Central memory CD8-positive, alpha-beta T cell (primary cell): ENCODE data around the gene MCHR2.
"Not testable (repeated sequence)": the region's sequence is repeated elsewhere in the genome, so short reads cannot be mapped to it uniquely, and the experiment has no call there.

Experiments used
- ATAC-seq: fragments of 150-1000 bp; cut with Tn5 transposase; replicated peaks from 2 replicates; pipeline ENCODE4 v1.10.0; 2022; ENCODE audit warnings: mild to moderate bottlenecking, moderate FRiP score, moderate number of reproducible peaks; ENCODE audit not compliant: poor library complexity, severe bottlenecking; ENCODE audit errors: extremely low read depth
- DNase-seq, 2 donors: peaks; one replicate each; pipeline ENCODE4 v3.0.0; 2021; ENCODE audit warnings: low spot score in 2 of 2
- H3K27ac Mint-ChIP-seq: one replicate; pipeline ENCODE4 v1.8.0; 2022; ENCODE audit warnings: low read depth, mild to moderate bottlenecking, moderate library complexity, mixed read lengths
- H3K27me3 Mint-ChIP-seq: one replicate; pipeline ENCODE4 v1.8.0; 2022; ENCODE audit warnings: mixed read lengths
- H3K36me3 Mint-ChIP-seq: one replicate; pipeline ENCODE4 v1.8.0; 2022; ENCODE audit warnings: mild to moderate bottlenecking, moderate library complexity, mixed read lengths; ENCODE audit not compliant: insufficient read depth
- H3K4me1 Mint-ChIP-seq: one replicate; pipeline ENCODE4 v1.8.0; 2022; ENCODE audit warnings: mixed read lengths
- H3K4me3 Mint-ChIP-seq: one replicate; pipeline ENCODE4 v1.8.0; 2022; ENCODE audit warnings: mild to moderate bottlenecking, moderate library complexity, mixed read lengths
- H3K9me3 Mint-ChIP-seq: one replicate; pipeline ENCODE4 v1.8.0; 2022; ENCODE audit warnings: mixed read lengths

Gene MCHR2

GRCh38 chr6:99993533-99994251 lies at the start of gene MCHR2:
TSS of gene MCHR2 (minus strand) at chr6:99994223. CDS start at chr6:99956147, 38,076 bp downstream.
- no peak for ATAC-seq

GRCh38 chr6:100038546-100038945 lies 44.5 kb upstream of the MCHR2 start:
- ATAC-seq, H3K4me3 Mint-ChIP-seq, H3K4me1 Mint-ChIP-seq, H3K27ac Mint-ChIP-seq, DNase-seq, H3K36me3 Mint-ChIP-seq: not testable (repeated sequence)
- H3K27me3 Mint-ChIP-seq = peaks cover 58% of the 10 kb centered on the region
- H3K9me3 Mint-ChIP-seq = peaks cover 16% of the 10 kb centered on the region

More at GRCh38 chr6:99993533-99994251, at the start of gene MCHR2:
- no peak for DNase-seq
- Mint-ChIP-seq H3K4me1 (no peaks in the 10 kb centered on the region), H3K27me3 (peaks cover 51% of the 10 kb centered on the region), H3K9me3 (no peaks in the 10 kb centered on the region), H3K36me3 (peaks cover 2% of the 10 kb centered on the region), H3K4me3 (no peak within 1 kb of the TSS), H3K27ac (no peak within 1 kb of the TSS)

- Mint-ChIP-seq H3K27me3 (peaks cover 47% of the 10 kb centered on the region), H3K36me3 (no peaks in the 10 kb centered on the region), H3K9me3 (peaks cover 16% of the 10 kb centered on the region), H3K4me1 (peaks cover 5% of the 10 kb centered on the region), H3K27ac (no peak overlapping the region), H3K4me3 (no peak overlapping the region)
- ATAC-seq = no peak
- no peak for DNase-seq
Measured at GRCh38 chr6:100035873-100036653, 42.0 kb upstream of the MCHR2 start.

- Mint-ChIP-seq H3K36me3 (no peaks in the 10 kb centered on the region), H3K4me3 (no peak overlapping the region), H3K27ac (no peak overlapping the region), H3K9me3 (peaks cover 5% of the 10 kb centered on the region), H3K4me1 (no peaks in the 10 kb centered on the region), H3K27me3 (peaks cover 9% of the 10 kb centered on the region)
- DNase-seq (no peak), ATAC-seq (no peak)
Measured at GRCh38 chr6:100023798-100024197, 29.8 kb upstream of the MCHR2 start.

- no peak for DNase-seq
- peaks cover 19% of the 10 kb centered on the region for H3K27me3 Mint-ChIP-seq
- H3K27ac Mint-ChIP-seq = no peak overlapping the region
- no peak for ATAC-seq
- no peaks in the 10 kb centered on the region for H3K4me1 Mint-ChIP-seq
- H3K9me3 Mint-ChIP-seq = peaks cover 3% of the 10 kb centered on the region
- H3K4me3 Mint-ChIP-seq = no peak overlapping the region
- no peaks in the 10 kb centered on the region for H3K36me3 Mint-ChIP-seq
Measured at GRCh38 chr6:100022847-100023246, 28.8 kb upstream of the MCHR2 start.

- H3K36me3 Mint-ChIP-seq = no peaks in the 10 kb centered on the region
- H3K9me3 Mint-ChIP-seq = no peaks in the 10 kb centered on the region
- H3K27ac Mint-ChIP-seq = no peak overlapping the region
- peaks cover 58% of the 10 kb centered on the region for H3K27me3 Mint-ChIP-seq
- DNase-seq = no peak
- H3K4me1 Mint-ChIP-seq = no peaks in the 10 kb centered on the region
- ATAC-seq = no peak
- no peak overlapping the region for H3K4me3 Mint-ChIP-seq
Measured at GRCh38 chr6:100008857-100009256, 14.8 kb upstream of the MCHR2 start.

GRCh38 chr6:100001915-100002388 lies 7.9 kb upstream of the MCHR2 start:
- DNase-seq (no peak), ATAC-seq (peak; percentile 64)
- Mint-ChIP-seq H3K4me3 (no peak overlapping the region), H3K27me3 (peaks cover 59% of the 10 kb centered on the region), H3K27ac (no peak overlapping the region), H3K9me3 (no peaks in the 10 kb centered on the region), H3K36me3 (no peaks in the 10 kb centered on the region), H3K4me1 (no peaks in the 10 kb centered on the region)

GRCh38 chr6:99997141-99997540 lies 3.1 kb upstream of the MCHR2 start:
- DNase-seq = no peak
- ATAC-seq = no peak
- H3K36me3 Mint-ChIP-seq = peaks cover 2% of the 10 kb centered on the region
- peaks cover 56% of the 10 kb centered on the region for H3K27me3 Mint-ChIP-seq
- H3K4me1 Mint-ChIP-seq = no peaks in the 10 kb centered on the region
- H3K27ac Mint-ChIP-seq = no peak overlapping the region
- H3K9me3 Mint-ChIP-seq = no peaks in the 10 kb centered on the region
- H3K4me3 Mint-ChIP-seq = no peak overlapping the region

- no peaks in the 10 kb centered on the region for H3K9me3 Mint-ChIP-seq
- H3K27me3 Mint-ChIP-seq = peaks cover 52% of the 10 kb centered on the region
- no peak overlapping the region for H3K4me3 Mint-ChIP-seq
- H3K36me3 Mint-ChIP-seq = peaks cover 2% of the 10 kb centered on the region
- no peak overlapping the region for H3K27ac Mint-ChIP-seq
- H3K4me1 Mint-ChIP-seq = no peaks in the 10 kb centered on the region
- DNase-seq (no peak), ATAC-seq (no peak)
Measured at GRCh38 chr6:99995916-99996315, 1.9 kb upstream of the MCHR2 start.

GRCh38 chr6:99993146-99993532 lies 884 bp downstream of the MCHR2 start:
- DNase-seq = no peak
- Mint-ChIP-seq H3K4me1 (no peaks in the 10 kb centered on the region), H3K36me3 (peaks cover 2% of the 10 kb centered on the region), H3K27me3 (peaks cover 51% of the 10 kb centered on the region), H3K9me3 (no peaks in the 10 kb centered on the region), H3K4me3 (no peak overlapping the region), H3K27ac (no peak overlapping the region)
- no peak for ATAC-seq

- DNase-seq (no peak), ATAC-seq (no peak)
- Mint-ChIP-seq H3K4me1 (no peaks in the 10 kb centered on the region), H3K9me3 (no peaks in the 10 kb centered on the region), H3K36me3 (peaks cover 2% of the 10 kb centered on the region), H3K27me3 (peaks cover 51% of the 10 kb centered on the region), H3K27ac (no peak overlapping the region), H3K4me3 (no peak overlapping the region)
Measured at GRCh38 chr6:99991955-99992354, 2.1 kb downstream of the MCHR2 start.

GRCh38 chr6:99980741-99981140 lies 13.3 kb downstream of the MCHR2 start:
- Mint-ChIP-seq H3K27ac (no peak overlapping the region), H3K36me3 (no peaks in the 10 kb centered on the region), H3K27me3 (peaks cover 24% of the 10 kb centered on the region), H3K4me3 (no peak overlapping the region), H3K9me3 (no peaks in the 10 kb centered on the region), H3K4me1 (no peaks in the 10 kb centered on the region)
- DNase-seq (no peak), ATAC-seq (no peak)

- H3K9me3 Mint-ChIP-seq = no peaks in the 10 kb centered on the region
- ATAC-seq (no peak), DNase-seq (no peak)
- no peaks in the 10 kb centered on the region for H3K36me3 Mint-ChIP-seq
- no peaks in the 10 kb centered on the region for H3K4me1 Mint-ChIP-seq
- peaks cover 24% of the 10 kb centered on the region for H3K27me3 Mint-ChIP-seq
- H3K27ac Mint-ChIP-seq = no peak overlapping the region
- no peak overlapping the region for H3K4me3 Mint-ChIP-seq
Measured at GRCh38 chr6:99979953-99980352, 14.1 kb downstream of the MCHR2 start.
